Neural cell (in vitro differentiated cells): ENCODE data around the gene GLT1D1. TPM values are rescaled to one million over a fixed set of nuclear protein-coding genes. Genes with fewer than 3 reads are reported as not detected.

ENCODE experiments used
- H2AFZ ChIP-seq: fragments of 200-600, 300-800 bp; sonication (generic), shearing (Covaris generic); 2 replicates; pipeline ENCODE4 v1.6.0; 2014; ENCODE audit warnings: low read depth, mild to moderate bottlenecking, antibody characterized with exemption, low read length, moderate library complexity
- H3F3A ChIP-seq: fragments of 200-600 bp; shearing (Covaris generic); 2 replicates; pipeline ENCODE4 v1.6.1; 2016; ENCODE audit warnings: mild to moderate bottlenecking, moderate library complexity, mixed read lengths, antibody characterized with exemption, low read length; ENCODE audit not compliant: insufficient read depth, poor library complexity, severe bottlenecking
- H3K27ac ChIP-seq: fragments of 200-600, 300-800 bp; sonication (generic), shearing (Covaris generic); 2 replicates; pipeline ENCODE4 v1.5.1; 2014; ENCODE audit warnings: mild to moderate bottlenecking, low read length, moderate library complexity
- H3K27me3 ChIP-seq: fragments of 300-800, 200-600 bp; sonication (generic), shearing (Covaris generic); 2 replicates; pipeline ENCODE4 v1.6.0; 2014; ENCODE audit warnings: mild to moderate bottlenecking, low read depth, low read length, moderate library complexity; ENCODE audit not compliant: insufficient read depth
- H3K36me3 ChIP-seq: fragments of 300-800, 200-600 bp; sonication (generic), shearing (Covaris generic); 2 replicates; pipeline ENCODE4 v1.5.1; 2014; ENCODE audit warnings: mild to moderate bottlenecking, antibody characterized with exemption, low read length, moderate library complexity; ENCODE audit not compliant: insufficient read depth
- H3K4me2 ChIP-seq: fragments of 300-800, 200-600 bp; sonication (generic), shearing (Covaris generic); 2 replicates; pipeline ENCODE4 v1.6.0; 2014; ENCODE audit warnings: mild to moderate bottlenecking, low read length
- H3K4me3 ChIP-seq: fragments of 300-800, 200-600 bp; sonication (generic), shearing (Covaris generic); 2 replicates; pipeline ENCODE4 v1.5.1; 2014; ENCODE audit warnings: mild to moderate bottlenecking, low read length, moderate library complexity
- H3K79me2 ChIP-seq: fragments of 200-600 bp; shearing (Covaris generic); replicated peaks from 2 replicates; pipeline ENCODE4 v1.6.0; 2014; ENCODE audit warnings: mild to moderate bottlenecking, low read length, moderate library complexity; ENCODE audit not compliant: insufficient read depth
- H3K9ac ChIP-seq: fragments of 300-800, 200-600 bp; sonication (generic), shearing (Covaris generic); 2 replicates; pipeline ENCODE4 v1.6.1; 2016; ENCODE audit warnings: mild to moderate bottlenecking, low read length, mixed read lengths
- H3K9me2 ChIP-seq: fragments of 200-600 bp; shearing (Covaris generic); 2 replicates; pipeline ENCODE4 v1.6.1; 2016; ENCODE audit warnings: mild to moderate bottlenecking, low read length, mixed read lengths; ENCODE audit not compliant: insufficient read depth
- H3K9me3 ChIP-seq: fragments of 200-600, 300-800 bp; sonication (generic), shearing (Covaris generic); 2 replicates; pipeline ENCODE4 v1.6.1; 2016; ENCODE audit warnings: mild to moderate bottlenecking, mixed run types, low read length, moderate library complexity, mixed read lengths
- H4K20me1 ChIP-seq: fragments of 200-600 bp; shearing (Covaris generic); 2 replicates; pipeline ENCODE4 v1.6.1; 2016; ENCODE audit warnings: mild to moderate bottlenecking, mixed run types; ENCODE audit not compliant: insufficient read depth
- CTCF ChIP-seq: fragments of 450-650 bp; IDR thresholded peaks from 2 replicates; pipeline ENCODE4 v1.5.1; 2014; ENCODE audit warnings: antibody characterized with exemption, mild to moderate bottlenecking, moderate library complexity; ENCODE audit not compliant: poor library complexity, severe bottlenecking
- EP300 ChIP-seq: fragments of 450-650 bp; conservative IDR thresholded peaks from 2 replicates; pipeline ENCODE4 v1.6.1; 2014; ENCODE audit warnings: antibody characterized with exemption, mild to moderate bottlenecking, moderate library complexity; ENCODE audit not compliant: poor library complexity, severe bottlenecking
- EZH2 ChIP-seq: fragments of 200-600, 300-800 bp; shearing (Covaris generic), sonication (generic); IDR thresholded peaks from 2 replicates; pipeline ENCODE4 v1.6.1; 2014; ENCODE audit warnings: antibody characterized with exemption, low read length, borderline replicate concordance, mild to moderate bottlenecking; ENCODE audit not compliant: insufficient read depth, poor library complexity, severe bottlenecking
- MXI1 ChIP-seq: fragments of 450-650 bp; conservative IDR thresholded peaks from 2 replicates; pipeline ENCODE4 v1.6.1; 2014; ENCODE audit warnings: antibody characterized with exemption, mild to moderate bottlenecking; ENCODE audit not compliant: poor library complexity, severe bottlenecking
- POLR2AphosphoS5 ChIP-seq: IDR thresholded peaks from 2 replicates; pipeline ENCODE4 v1.6.1; 2012
- RAD21 ChIP-seq: fragments of 450-650 bp; conservative IDR thresholded peaks from 2 replicates; pipeline ENCODE4 v1.6.1; 2014; ENCODE audit warnings: antibody characterized with exemption, mild to moderate bottlenecking, moderate library complexity
- REST ChIP-seq: IDR thresholded peaks from 2 replicates; pipeline ENCODE4 v1.6.1; 2012; ENCODE audit warnings: borderline replicate concordance
- SMC3 ChIP-seq: fragments of 450-650 bp; conservative IDR thresholded peaks from 2 replicates; pipeline ENCODE4 v1.6.1; 2014; ENCODE audit warnings: antibody characterized with exemption, mild to moderate bottlenecking, moderate library complexity; ENCODE audit not compliant: poor library complexity
- TAF1 ChIP-seq: IDR thresholded peaks from 2 replicates; pipeline ENCODE4 v1.6.1; 2012; ENCODE audit warnings: low read depth
- polyA plus RNA-seq: library from polyadenylated mRNA; depleted of rRNA; stranded (reverse); fragments of >200 nt; gene quantifications from 2 replicates; pipeline ENCODE4 v1.2.3, GENCODE V29; 2014

GLT1D1 gene
- polyA plus RNA-seq, 1 donor from 2014 or later, result 3.9 TPM

GRCh38 chr12:128961957-128962356 is 108.7 kb downstream of the GLT1D1 start:
- Histone ChIP-seq H3K36me3 (no peaks in the 10 kb centered on the region), H3K27ac (no peak overlapping the region), H3K9ac (no peak overlapping the region), H3K9me2 (no peaks in the 10 kb centered on the region), H3K27me3 (no peaks in the 10 kb centered on the region), H3K79me2 (no peaks in the 10 kb centered on the region), H3K4me2 (no peak overlapping the region), H2AFZ (no peak overlapping the region), H3K9me3 (no peaks in the 10 kb centered on the region), H3K4me3 (no peak overlapping the region), H4K20me1 (no peaks in the 10 kb centered on the region), H3F3A (no peaks in the 10 kb centered on the region)
- TF ChIP-seq RAD21 (no peak), REST (no peak), TAF1 (no peak), SMC3 (no peak), MXI1 (no peak), POLR2AphosphoS5 (no peak), EP300 (no peak), CTCF (no peak), EZH2 (no peak)

- TF ChIP-seq CTCF (no peak), RAD21 (no peak), POLR2AphosphoS5 (no peak), TAF1 (no peak), MXI1 (no peak), EP300 (no peak), REST (no peak), EZH2 (no peak), SMC3 (no peak)
- no peaks in the 10 kb centered on the region for H3K36me3 ChIP-seq
These were observed 113.0 kb downstream of the GLT1D1 start for GRCh38 chr12:128966203-128966810.

More at GRCh38 chr12:128966203-128966810, 113.0 kb downstream of the GLT1D1 start:
- Histone ChIP-seq H3K4me3 (no peak overlapping the region), H3K9ac (no peak overlapping the region), H3K27me3 (no peaks in the 10 kb centered on the region), H3K27ac (no peak overlapping the region), H3K9me2 (no peaks in the 10 kb centered on the region), H2AFZ (no peak overlapping the region), H3K9me3 (no peaks in the 10 kb centered on the region), H3K79me2 (no peaks in the 10 kb centered on the region), H3F3A (no peaks in the 10 kb centered on the region), H3K4me2 (no peak overlapping the region), H4K20me1 (no peaks in the 10 kb centered on the region)
